GM20000 (cell line): ENCODE measurements around the gene AOC1.

Experiments used
- DNase-seq: peaks from one replicate; pipeline ENCODE4 v3.0.0; 2012; ENCODE audit warnings: low spot score
- CTCF ChIP-seq: IDR thresholded peaks from 2 replicates; pipeline ENCODE4 v1.5.1; 2012; ENCODE audit warnings: mild to moderate bottlenecking, control low read depth; ENCODE audit errors: extremely low read depth, missing control alignments

The AOC1 gene

GRCh38 chr7:150848561-150849115, 3.7 kb upstream of the AOC1 start:
- DNase-seq: no peak
- no peak for TF ChIP-seq CTCF

GRCh38 chr7:150849204-150849775, 3.0 kb upstream of the AOC1 start:
- no peak for DNase-seq
- no peak for TF ChIP-seq CTCF

- TF ChIP-seq CTCF: no peak
Observed at GRCh38 chr7:150850273-150850672, 2.0 kb upstream of the AOC1 start.

GRCh38 chr7:150851492-150852370, 586 bp upstream of the AOC1 start:
- TF ChIP-seq CTCF: no peak
- no peak for DNase-seq

More at GRCh38 chr7:150850273-150850672, 2.0 kb upstream of the AOC1 start:
- DNase-seq: no peak

- DNase-seq: no peak
- no peak for TF ChIP-seq CTCF
Observed at GRCh38 chr7:150854066-150855000, 2.0 kb downstream of the AOC1 start.

- TF ChIP-seq CTCF: no peak
- no peak for DNase-seq
Observed at GRCh38 chr7:150855046-150855445, 2.7 kb downstream of the AOC1 start.
